H9 (cell line): ENCODE results near the gene PNPLA6. TPM values are rescaled to one million over a fixed set of nuclear protein-coding genes. Genes with fewer than 3 reads are reported as not detected.

Experiments
- DNase-seq: peaks from one replicate; pipeline ENCODE4 v3.0.0-alpha.2; 2017
- H2AFZ ChIP-seq: one replicate; pipeline ENCODE4 v1.6.1; 2013; ENCODE audit warnings: mild to moderate bottlenecking, low read length, control low read depth, moderate library complexity
- H2AK5ac ChIP-seq: 2 replicates; pipeline ENCODE4 v1.6.1; 2013; ENCODE audit warnings: low read length, control low read depth, mixed read lengths; ENCODE audit not compliant: insufficient read length
- H2BK120ac ChIP-seq: one replicate; pipeline ENCODE4 v1.6.1; 2013; ENCODE audit warnings: low read depth, mild to moderate bottlenecking, low read length, control low read depth, inconsistent platforms; ENCODE audit not compliant: poor library complexity, severe bottlenecking
- H2BK12ac ChIP-seq: 2 replicates; pipeline ENCODE4 v1.6.1; 2013; ENCODE audit warnings: low read length, control low read depth, mixed read lengths, low read depth; ENCODE audit not compliant: insufficient read length
- H2BK15ac ChIP-seq: 2 replicates; pipeline ENCODE4 v1.6.1; 2013; ENCODE audit warnings: low read depth, low read length, control low read depth
- H2BK20ac ChIP-seq: one replicate; pipeline ENCODE4 v1.6.1; 2013; ENCODE audit warnings: low read depth, mild to moderate bottlenecking, low read length, control low read depth, inconsistent platforms; ENCODE audit not compliant: poor library complexity, severe bottlenecking
- H2BK5ac ChIP-seq: 2 replicates; pipeline ENCODE4 v1.6.1; 2013; ENCODE audit warnings: low read length, control low read depth, mixed read lengths; ENCODE audit not compliant: insufficient read length
- H3K14ac ChIP-seq: 2 replicates; pipeline ENCODE4 v1.6.1; 2013; ENCODE audit warnings: low read length, control low read depth; ENCODE audit not compliant: insufficient read depth
- H3K18ac ChIP-seq: 2 replicates; pipeline ENCODE4 v1.6.1; 2013; ENCODE audit warnings: low read depth, mild to moderate bottlenecking, mixed read lengths, low read length, control low read depth; ENCODE audit not compliant: insufficient read length
- H3K23ac ChIP-seq: 2 replicates; pipeline ENCODE4 v1.6.1; 2013; ENCODE audit warnings: low read length, control low read depth, mixed read lengths, low read depth; ENCODE audit not compliant: insufficient read length
- H3K23me2 ChIP-seq: 2 replicates; pipeline ENCODE4 v1.6.1; 2013; ENCODE audit warnings: low read depth, mild to moderate bottlenecking, mixed read lengths, low read length, control low read depth; ENCODE audit not compliant: insufficient read length, poor library complexity, severe bottlenecking
- H3K27ac ChIP-seq: 2 replicates; pipeline ENCODE4 v1.5.1; 2013; ENCODE audit warnings: low read length, control low read depth, mixed read lengths, low read depth; ENCODE audit not compliant: insufficient read length
- H3K27me3 ChIP-seq: 2 replicates; pipeline ENCODE4 v1.6.1; 2013; ENCODE audit warnings: low read length, control low read depth, inconsistent platforms; ENCODE audit not compliant: insufficient read depth
- H3K4ac ChIP-seq: 2 replicates; pipeline ENCODE4 v1.6.1; 2013; ENCODE audit warnings: low read depth, mild to moderate bottlenecking, control low read depth, inconsistent platforms, low read length, moderate library complexity
- H3K4me1 ChIP-seq: 2 replicates; pipeline ENCODE4 v1.6.1; 2013; ENCODE audit warnings: low read length, control low read depth, inconsistent platforms; ENCODE audit not compliant: insufficient read depth
- H3K4me2 ChIP-seq: 2 replicates; pipeline ENCODE4 v1.6.1; 2013; ENCODE audit warnings: low read length, control low read depth, mixed read lengths; ENCODE audit not compliant: insufficient read length, insufficient read depth
- H3K56ac ChIP-seq: 2 replicates; pipeline ENCODE4 v1.6.1; 2013; ENCODE audit warnings: low read depth, mild to moderate bottlenecking, mixed read lengths, low read length, control low read depth; ENCODE audit not compliant: insufficient read length
- H3K79me1 ChIP-seq: 2 replicates; pipeline ENCODE4 v1.6.1; 2013; ENCODE audit warnings: low read depth, mild to moderate bottlenecking, moderate library complexity, low read length, control low read depth, inconsistent platforms; ENCODE audit not compliant: insufficient read depth, poor library complexity, severe bottlenecking
- H3K79me2 ChIP-seq: 2 replicates; pipeline ENCODE4 v1.6.1; 2013; ENCODE audit warnings: low read length, control low read depth, inconsistent platforms; ENCODE audit not compliant: insufficient read depth
- H3K9ac ChIP-seq: 2 replicates; pipeline ENCODE4 v1.6.1; 2013; ENCODE audit warnings: low read length, control low read depth, mixed read lengths; ENCODE audit not compliant: insufficient read length; ENCODE audit errors: extremely low read depth
- H3K9me3 ChIP-seq: one replicate; pipeline ENCODE4 v1.6.1; 2013; ENCODE audit warnings: low read depth, low read length, inconsistent platforms; ENCODE audit not compliant: control insufficient read depth
- H3T11ph ChIP-seq: one replicate; pipeline ENCODE4 v1.6.1; 2013; ENCODE audit warnings: mild to moderate bottlenecking, low read length, control low read depth, inconsistent platforms
- H4K20me1 ChIP-seq: one replicate; pipeline ENCODE4 v1.6.1; 2013; ENCODE audit not compliant: control insufficient read depth, insufficient read length, insufficient read depth
- H4K5ac ChIP-seq: 2 replicates; pipeline ENCODE4 v1.6.1; 2013; ENCODE audit warnings: low read depth, mild to moderate bottlenecking, mixed read lengths, low read length, control low read depth; ENCODE audit not compliant: insufficient read length
- H4K8ac ChIP-seq: replicated peaks from 2 replicates; pipeline ENCODE4 v1.6.1; 2013; ENCODE audit warnings: low read length, control low read depth, mixed read lengths, low read depth; ENCODE audit not compliant: insufficient read length
- H4K91ac ChIP-seq: 2 replicates; pipeline ENCODE4 v1.6.1; 2013; ENCODE audit warnings: low read depth, mild to moderate bottlenecking, moderate library complexity, mixed read lengths, low read length, control low read depth; ENCODE audit not compliant: insufficient read length
- H3K27ac Mint-ChIP-seq, 3 experiments: 2 replicates in 2 of 3; 3 replicates in 1 of 3; pipeline ENCODE4 v1.8.0; 2020 to 2021; ENCODE audit warnings: mixed read lengths in 3 of 3, mild to moderate bottlenecking in 1 of 3, moderate library complexity in 1 of 3
- H3K27me3 Mint-ChIP-seq: 2 replicates; pipeline ENCODE4 v1.8.0; 2021; ENCODE audit warnings: low read depth, mild to moderate bottlenecking, moderate library complexity, mixed read lengths
- H3K36me3 Mint-ChIP-seq, 3 experiments: 2 replicates in 2 of 3; 3 replicates in 1 of 3; pipeline ENCODE4 v1.8.0; 2020 to 2021; ENCODE audit warnings: low read depth in 3 of 3, mixed read lengths in 3 of 3; ENCODE audit not compliant: insufficient read depth in 1 of 3
- H3K4me1 Mint-ChIP-seq, 2 experiments: 2 replicates each; pipeline ENCODE4 v1.8.0; 2020; ENCODE audit warnings: mixed read lengths in 2 of 2
- H3K4me3 Mint-ChIP-seq, 2 experiments: 2 replicates in 1 of 2; 3 replicates in 1 of 2; pipeline ENCODE4 v1.8.0; 2020 to 2021; ENCODE audit warnings: mild to moderate bottlenecking in 2 of 2, mixed read lengths in 2 of 2, moderate library complexity in 1 of 2
- H3K9me3 Mint-ChIP-seq, 2 experiments: 2 replicates in 1 of 2; 3 replicates in 1 of 2; pipeline ENCODE4 v1.8.0; 2020; ENCODE audit warnings: mild to moderate bottlenecking in 2 of 2, mixed read lengths in 2 of 2, moderate library complexity in 1 of 2
- CTCF ChIP-seq: fragments of 200-600 bp; sonication (generic); conservative IDR thresholded peaks from 3 replicates; pipeline ENCODE4 v1.8.0; 2021; ENCODE audit warnings: antibody characterized with exemption, mild to moderate bottlenecking
- WGBS: extraction: QIAGEN DNeasy Blood & Tissue Kit; methylation state at CpG from one replicate; pipeline ENCODE4 v1.1.7; 2013; ENCODE audit warnings: missing lambda C conversion rate, low lambda C conversion rate, mixed read lengths; ENCODE audit not compliant: insufficient read length; ENCODE audit errors: extremely low coverage; 5-methylcytosine and 5-hydroxymethylcytosine counted together
- total RNA-seq: library from RNA; stranded (reverse); gene quantifications from 2 replicates; pipeline ENCODE4 v1.2.1, GENCODE V29; 2021

Gene PNPLA6
- total RNA-seq, 1 experiment from 2014 or later: 130 TPM

DNA sequence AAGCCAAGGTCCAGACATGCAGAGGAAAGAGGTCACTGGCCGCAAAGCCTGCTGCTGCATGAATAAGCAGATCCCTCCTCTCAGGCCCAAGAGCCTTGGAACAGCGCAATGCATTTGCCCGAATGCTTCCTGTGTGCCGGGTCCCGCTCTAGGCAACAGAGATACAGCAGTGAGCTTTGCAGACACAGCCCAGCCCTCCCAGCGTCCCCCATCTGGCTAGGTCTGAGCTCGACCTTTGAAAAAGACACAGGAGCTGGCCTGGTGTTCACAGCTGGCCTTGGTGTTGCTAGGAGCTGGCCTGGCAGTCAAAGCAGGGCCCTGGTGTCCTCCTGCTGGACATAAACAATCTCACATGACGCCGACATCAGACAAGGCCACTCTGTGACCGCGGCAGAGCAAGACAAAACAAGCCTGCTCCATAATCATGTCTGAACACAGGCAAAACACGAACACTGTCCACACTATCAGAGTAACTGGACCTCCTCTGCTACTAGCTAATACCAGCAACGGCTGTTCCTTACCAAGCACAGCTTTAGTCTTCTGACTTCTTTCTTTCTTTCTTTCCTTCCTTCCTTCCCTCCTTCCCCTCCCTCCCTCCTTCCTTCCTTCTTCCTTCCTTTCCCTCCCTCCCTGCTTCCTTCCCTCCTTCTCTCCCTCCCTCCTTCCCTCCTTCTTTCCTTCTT, 41.0 kb upstream of the PNPLA6 start:
- Histone ChIP-seq H4K5ac (no peak overlapping the region), H4K20me1 (no peaks in the 10 kb centered on the region), H3K9me3 (no peaks in the 10 kb centered on the region), H2BK120ac (no peak overlapping the region), H3K23ac (no peak overlapping the region), H2BK12ac (no peak overlapping the region), H3K4ac (no peak overlapping the region), H3K9ac (no peak overlapping the region), H3K27me3 (no peaks in the 10 kb centered on the region), H3T11ph (no peak overlapping the region), H3K79me2 (no peaks in the 10 kb centered on the region), H3K79me1 (no peaks in the 10 kb centered on the region), H3K18ac (no peak overlapping the region), H3K27ac (no peak overlapping the region), H3K4me2 (no peak overlapping the region), H3K14ac (no peak overlapping the region), H2BK15ac (no peak overlapping the region; the same call in 1 of the 2 replicates), H3K4me1 (peaks cover under 1% of the 10 kb centered on the region; the same call in 1 of the 2 replicates), H3K23me2 (no peaks in the 10 kb centered on the region), H4K8ac (no peak overlapping the region), H3K56ac (no peak overlapping the region), H2BK5ac (no peak overlapping the region), H2AFZ (no peak overlapping the region), H4K91ac (no peak overlapping the region), H2AK5ac (no peak overlapping the region), H2BK20ac (no peak overlapping the region)
- no peaks in the 10 kb centered on the region for H3K9me3 Mint-ChIP-seq
- TF ChIP-seq CTCF: no peak
- H3K4me3 Mint-ChIP-seq: no peak overlapping the region
- no peaks in the 10 kb centered on the region for H3K36me3 Mint-ChIP-seq
- no CpG with 5 or more reads among the region's 13 CpGs for WGBS
- peaks cover 32% of the 10 kb centered on the region for H3K27me3 Mint-ChIP-seq
- DNase-seq: no peak
- no peak overlapping the region for H3K27ac Mint-ChIP-seq
- peaks cover 6 to 14% of the 10 kb centered on the region in 2 experiments for H3K4me1 Mint-ChIP-seq
